D341Med (cell line): Measurements from ENCODE around the gene TTC3.

ENCODE experiments used
- DNase-seq: peaks from one replicate; pipeline ENCODE4 v3.0.0; 2012; ENCODE audit warnings: low spot score

TTC3 gene

GRCh38 chr21:37060296-37060695 is 12.8 kb upstream of the TTC3 start:
- DNase-seq = peak; percentile 57

- DNase-seq = no peak
Measured at GRCh38 chr21:37061926-37062592, 11.0 kb upstream of the TTC3 start.

GRCh38 chr21:37062593-37062935 is 10.5 kb upstream of the TTC3 start:
- no peak for DNase-seq

- DNase-seq = no peak
Measured at GRCh38 chr21:37063433-37063832, 9.6 kb upstream of the TTC3 start.

- DNase-seq = no peak
Measured at GRCh38 chr21:37064841-37065240, 8.2 kb upstream of the TTC3 start.

GRCh38 chr21:37065561-37066177 is 7.4 kb upstream of the TTC3 start:
- DNase-seq = no peak

- DNase-seq = no peak
Measured at GRCh38 chr21:37071561-37072273, 1.3 kb upstream of the TTC3 start.

- DNase-seq = peak; percentile 86
Measured at GRCh38 chr21:37072274-37072987, 623 bp upstream of the TTC3 start.

GRCh38 chr21:37073417-37074196 is 553 bp downstream of the TTC3 start:
- peak; percentile 62 for DNase-seq

- DNase-seq = no peak
Measured at GRCh38 chr21:37074197-37074510, 1.1 kb downstream of the TTC3 start.

GRCh38 chr21:37074546-37074945 is 1.5 kb downstream of the TTC3 start:
- no peak for DNase-seq

- DNase-seq = no peak
Measured at GRCh38 chr21:37075214-37075770, 2.2 kb downstream of the TTC3 start.

GRCh38 chr21:37076087-37076850 is 3.2 kb downstream of the TTC3 start:
- DNase-seq = no peak

- DNase-seq = no peak
Measured at GRCh38 chr21:37077403-37077802, 4.3 kb downstream of the TTC3 start.

- no peak for DNase-seq
Measured at GRCh38 chr21:37079211-37079824, 6.3 kb downstream of the TTC3 start.

GRCh38 chr21:37082375-37082774 is 9.3 kb downstream of the TTC3 start:
- no peak for DNase-seq

- no peak for DNase-seq
Measured at GRCh38 chr21:37082856-37083528, 9.9 kb downstream of the TTC3 start.

GRCh38 chr21:37085726-37086125 is 12.7 kb downstream of the TTC3 start:
- DNase-seq = no peak

- peak; percentile 42 for DNase-seq
Measured at GRCh38 chr21:37087188-37087587, 14.1 kb downstream of the TTC3 start.

GRCh38 chr21:37088186-37088735 is 15.2 kb downstream of the TTC3 start:
- no peak for DNase-seq
